ENCODE data around the gene MTA3.

DNA sequence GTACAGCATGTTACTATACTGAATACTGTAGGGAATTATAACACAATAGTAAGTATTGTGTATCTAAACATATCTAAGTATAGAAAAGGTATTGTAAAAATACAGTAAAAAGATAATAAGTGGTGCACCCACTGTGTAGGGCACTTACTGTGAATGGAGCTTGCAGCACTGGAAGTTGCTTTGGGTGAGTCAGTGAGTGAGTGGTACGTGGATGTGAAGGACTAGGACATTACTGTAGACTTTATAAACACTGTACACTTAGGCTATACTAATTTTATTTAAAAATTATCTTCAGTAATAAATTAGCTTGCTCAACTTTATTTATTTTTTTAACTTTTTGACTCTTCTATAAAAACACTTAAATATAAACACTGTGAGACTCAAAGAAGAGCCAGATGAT, 82.6 kb downstream of the MTA3 start:
- TF ChIP-seq, protein P1, sequence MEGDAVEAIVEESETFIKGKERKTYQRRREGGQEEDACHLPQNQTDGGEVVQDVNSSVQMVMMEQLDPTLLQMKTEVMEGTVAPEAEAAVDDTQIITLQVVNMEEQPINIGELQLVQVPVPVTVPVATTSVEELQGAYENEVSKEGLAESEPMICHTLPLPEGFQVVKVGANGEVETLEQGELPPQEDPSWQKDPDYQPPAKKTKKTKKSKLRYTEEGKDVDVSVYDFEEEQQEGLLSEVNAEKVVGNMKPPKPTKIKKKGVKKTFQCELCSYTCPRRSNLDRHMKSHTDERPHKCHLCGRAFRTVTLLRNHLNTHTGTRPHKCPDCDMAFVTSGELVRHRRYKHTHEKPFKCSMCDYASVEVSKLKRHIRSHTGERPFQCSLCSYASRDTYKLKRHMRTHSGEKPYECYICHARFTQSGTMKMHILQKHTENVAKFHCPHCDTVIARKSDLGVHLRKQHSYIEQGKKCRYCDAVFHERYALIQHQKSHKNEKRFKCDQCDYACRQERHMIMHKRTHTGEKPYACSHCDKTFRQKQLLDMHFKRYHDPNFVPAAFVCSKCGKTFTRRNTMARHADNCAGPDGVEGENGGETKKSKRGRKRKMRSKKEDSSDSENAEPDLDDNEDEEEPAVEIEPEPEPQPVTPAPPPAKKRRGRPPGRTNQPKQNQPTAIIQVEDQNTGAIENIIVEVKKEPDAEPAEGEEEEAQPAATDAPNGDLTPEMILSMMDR (IDR thresholded peaks at IDR 0.05; ENCODE audit: low read depth, low read length) = no peak
- TF ChIP-seq, protein P2, sequence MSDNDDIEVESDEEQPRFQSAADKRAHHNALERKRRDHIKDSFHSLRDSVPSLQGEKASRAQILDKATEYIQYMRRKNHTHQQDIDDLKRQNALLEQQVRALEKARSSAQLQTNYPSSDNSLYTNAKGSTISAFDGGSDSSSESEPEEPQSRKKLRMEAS (IDR thresholded peaks at IDR 0.05; ENCODE audit: low read depth, low read length) = no peak
- no peak for TF ChIP-seq POLR2A (IDR thresholded peaks at IDR 0.05; ENCODE audit: extremely low read depth, insufficient read length)

Measured in NB4 (cell line).